Liver (tissue), 9 donors: Measurements from ENCODE around the gene NAA35. TPM values are rescaled to one million over a fixed set of nuclear protein-coding genes. Genes with fewer than 3 reads are reported as not detected.

Source experiments
- DNase-seq: peaks from one replicate; pipeline ENCODE4 v3.0.0-alpha.2; 2017; ENCODE audit warnings: low spot score
- H3K27ac ChIP-seq, 2 donors: one replicate each; pipeline ENCODE4 v1.7.0; 2013; ENCODE audit warnings: inconsistent platforms in 2 of 2, low read length in 2 of 2, control low read depth in 1 of 2, low read depth in 1 of 2, mild to moderate bottlenecking in 1 of 2
- H3K27me3 ChIP-seq, 4 donors: one replicate each; pipeline versions ENCODE4 v1.6.1 to v1.7.0; 2013; ENCODE audit warnings: low read length in 3 of 4, inconsistent platforms in 1 of 4, mild to moderate bottlenecking in 1 of 4, moderate library complexity in 1 of 4; ENCODE audit not compliant: control insufficient read depth in 4 of 4, insufficient read depth in 4 of 4
- H3K36me3 ChIP-seq, 4 donors: one replicate each; pipeline versions ENCODE4 v1.6.1 to v1.7.0; 2013; ENCODE audit warnings: low read length in 3 of 4, mild to moderate bottlenecking in 3 of 4, low read depth in 1 of 4, moderate library complexity in 1 of 4; ENCODE audit not compliant: control insufficient read depth in 4 of 4, insufficient read depth in 3 of 4
- H3K4me1 ChIP-seq, 4 donors: one replicate each; pipeline versions ENCODE4 v1.6.1 to v1.7.0; 2013; ENCODE audit warnings: low read length in 3 of 4, mild to moderate bottlenecking in 3 of 4, moderate library complexity in 1 of 4; ENCODE audit not compliant: control insufficient read depth in 4 of 4, insufficient read depth in 4 of 4
- H3K4me3 ChIP-seq, 3 donors: one replicate each; pipeline versions ENCODE4 v1.6.1 to v1.7.0; 2013; ENCODE audit warnings: low read length in 3 of 3, control low read depth in 1 of 3, low read depth in 1 of 3, mild to moderate bottlenecking in 1 of 3
- H3K9ac ChIP-seq, 2 donors: one replicate each; pipeline ENCODE4 v1.7.0; 2013; ENCODE audit warnings: low read length in 2 of 2, mild to moderate bottlenecking in 2 of 2, moderate library complexity in 2 of 2, control low read depth in 1 of 2, low read depth in 1 of 2
- H3K9me3 ChIP-seq, 4 donors: one replicate each; pipeline versions ENCODE4 v1.6.1 to v1.7.0; 2013; ENCODE audit warnings: low read length in 3 of 4; ENCODE audit not compliant: control insufficient read depth in 4 of 4
- EGR1 ChIP-seq, 2 donors: IDR thresholded peaks; 2 replicates each; pipeline ENCODE4 v1.6.1; 2016 to 2018; ENCODE audit warnings: antibody characterized with exemption in 2 of 2, low read depth in 2 of 2
- FOXA1 ChIP-seq: IDR thresholded peaks from 2 replicates; pipeline ENCODE4 v1.6.1; 2016; ENCODE audit warnings: antibody characterized with exemption
- GABPA ChIP-seq, 2 donors: IDR thresholded peaks in 1 of 2; conservative IDR thresholded peaks in 1 of 2; 2 replicates each; pipeline ENCODE4 v1.6.1; 2016; ENCODE audit warnings: antibody characterized with exemption in 2 of 2, mild to moderate bottlenecking in 1 of 2, moderate library complexity in 1 of 2
- HNF4A ChIP-seq, 2 donors: conservative IDR thresholded peaks; 2 replicates each; pipeline ENCODE4 v1.6.1; 2016; ENCODE audit warnings: antibody characterized with exemption in 2 of 2, mild to moderate bottlenecking in 2 of 2
- JUND ChIP-seq, 2 donors: IDR thresholded peaks; 2 replicates each; pipeline ENCODE4 v1.6.1; 2016; ENCODE audit warnings: antibody characterized with exemption in 2 of 2
- MAX ChIP-seq: IDR thresholded peaks from 2 replicates; pipeline ENCODE4 v1.6.1; 2016; ENCODE audit warnings: antibody characterized with exemption
- NR2F2 ChIP-seq: IDR thresholded peaks from 2 replicates; pipeline ENCODE4 v1.6.1; 2016; ENCODE audit warnings: antibody characterized with exemption
- RAD21 ChIP-seq, 2 donors: IDR thresholded peaks; 2 replicates each; pipeline ENCODE4 v1.6.1; 2016; ENCODE audit warnings: antibody characterized with exemption in 2 of 2, mild to moderate bottlenecking in 2 of 2
- REST ChIP-seq: IDR thresholded peaks from 2 replicates; pipeline ENCODE4 v1.6.1; 2016; ENCODE audit warnings: antibody characterized with exemption, mild to moderate bottlenecking
- RXRA ChIP-seq, 2 donors: IDR thresholded peaks; 2 replicates each; pipeline ENCODE4 v1.6.1; 2017 to 2018; ENCODE audit warnings: antibody characterized with exemption in 2 of 2, mild to moderate bottlenecking in 1 of 2
- SP1 ChIP-seq: IDR thresholded peaks from 2 replicates; pipeline ENCODE4 v1.6.1; 2018; ENCODE audit warnings: antibody characterized with exemption, mild to moderate bottlenecking
- TAF1 ChIP-seq: conservative IDR thresholded peaks from 2 replicates; pipeline ENCODE4 v1.6.1; 2016; ENCODE audit warnings: antibody characterized with exemption, mild to moderate bottlenecking
- YY1 ChIP-seq: IDR thresholded peaks from 2 replicates; pipeline ENCODE4 v1.6.1; 2016; ENCODE audit warnings: antibody characterized with exemption, mild to moderate bottlenecking
- ZBTB33 ChIP-seq: IDR thresholded peaks from 2 replicates; pipeline ENCODE4 v1.6.1; 2016; ENCODE audit warnings: antibody characterized with exemption
- WGBS: extraction: QIAGEN DNeasy Blood & Tissue Kit; methylation state at CpG from one replicate; pipeline ENCODE4 v1.1.7; 2013; 5-methylcytosine and 5-hydroxymethylcytosine counted together
- polyA plus RNA-seq, 2 donors: library from polyadenylated mRNA; stranded (reverse) in 1 of 2; unstranded in 1 of 2; fragments of 200-250 nt in 1 of 2; fragments of >200 nt in 1 of 2; fragmentation: Nextera tagmentation in 1 of 2; extraction: Ambion mirVana in 1 of 2; gene quantifications; one replicate each; pipeline versions ENCODE4 v1.2.1 to v1.2.3, GENCODE V29; 2013 to 2015
- total RNA-seq, 2 donors: library from RNA; depleted of rRNA; stranded (reverse); fragments of >200 nt; gene quantifications; one replicate each; pipeline ENCODE4 v1.2.3, GENCODE V29; 2014
- TF ChIP-seq, protein P1 (sequence below): fragments of 150-350 bp; IDR thresholded peaks from 2 replicates; pipeline ENCODE4 v1.5.1; 2017; ENCODE audit warnings: improper control_type of control experiment, low read depth, low read length; ENCODE audit not compliant: missing input control
- donor health status: healthy.
- donor health status: healthy.
- donor health status: healthy.
- donor health status: healthy.
- donor health status: healthy.

The NAA35 gene
- total and polyA plus RNA-seq, 4 donors, result 5.2 to 14.8 (median 9.2) TPM

- H3K27me3 ChIP-seq, result no peaks in the 10 kb centered on the region
- 94% methylated on average over 5 of the region's 5 CpGs for WGBS
- TF ChIP-seq JUND (IDR thresholded peaks at IDR 0.05), result no peak
- no peaks in the 10 kb centered on the region for H3K9me3 ChIP-seq
- no peak overlapping the region for H3K9ac ChIP-seq
- H3K36me3 ChIP-seq, result no peaks in the 10 kb centered on the region
- no peaks in the 10 kb centered on the region for H3K4me1 ChIP-seq
- no peak for DNase-seq
- H3K27ac ChIP-seq, result no peak overlapping the region
- no peak overlapping the region for H3K4me3 ChIP-seq
Measured at GRCh38 chr9:86043586-86043985, 102.6 kb downstream of the NAA35 start.

DNA sequence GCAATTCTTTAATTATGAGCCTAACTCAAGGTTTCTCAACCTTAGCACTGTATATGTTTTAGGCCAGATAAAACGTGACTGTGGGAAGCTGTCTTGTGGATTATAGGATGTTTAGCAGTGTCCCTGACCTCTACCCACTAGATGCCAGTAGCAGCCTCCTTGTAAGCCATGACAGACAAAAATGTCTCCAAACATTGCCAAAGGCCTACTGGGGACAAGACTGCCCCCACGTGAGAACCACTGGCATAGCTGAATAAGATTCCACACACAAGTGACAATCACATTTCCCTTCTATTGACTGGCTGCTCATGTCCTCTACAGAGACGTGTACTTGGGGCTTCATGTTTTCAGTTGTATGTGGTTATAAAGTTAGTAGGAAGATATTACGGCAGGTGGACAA, 103.1 kb downstream of the NAA35 start:
- WGBS, result 77% methylated on average over 4 of the region's 4 CpGs
- DNase-seq, result no peak
- TF ChIP-seq NR2F2, result no peak
- TF ChIP-seq RXRA (IDR thresholded peaks at IDR 0.05), result no peak
- no peak for TF ChIP-seq YY1
- no peak for TF ChIP-seq EGR1 (IDR thresholded peaks at IDR 0.05; ENCODE audit: low read depth in 2 of 2)
- TF ChIP-seq REST, result no peak
- TF ChIP-seq MAX, result no peak
- TF ChIP-seq HNF4A (conservative IDR thresholded peaks at IDR 0.05), result no peak
- no peak for TF ChIP-seq ZBTB33
- TF ChIP-seq FOXA1, result no peak
- TF ChIP-seq SP1, result no peak
- TF ChIP-seq, protein P1, sequence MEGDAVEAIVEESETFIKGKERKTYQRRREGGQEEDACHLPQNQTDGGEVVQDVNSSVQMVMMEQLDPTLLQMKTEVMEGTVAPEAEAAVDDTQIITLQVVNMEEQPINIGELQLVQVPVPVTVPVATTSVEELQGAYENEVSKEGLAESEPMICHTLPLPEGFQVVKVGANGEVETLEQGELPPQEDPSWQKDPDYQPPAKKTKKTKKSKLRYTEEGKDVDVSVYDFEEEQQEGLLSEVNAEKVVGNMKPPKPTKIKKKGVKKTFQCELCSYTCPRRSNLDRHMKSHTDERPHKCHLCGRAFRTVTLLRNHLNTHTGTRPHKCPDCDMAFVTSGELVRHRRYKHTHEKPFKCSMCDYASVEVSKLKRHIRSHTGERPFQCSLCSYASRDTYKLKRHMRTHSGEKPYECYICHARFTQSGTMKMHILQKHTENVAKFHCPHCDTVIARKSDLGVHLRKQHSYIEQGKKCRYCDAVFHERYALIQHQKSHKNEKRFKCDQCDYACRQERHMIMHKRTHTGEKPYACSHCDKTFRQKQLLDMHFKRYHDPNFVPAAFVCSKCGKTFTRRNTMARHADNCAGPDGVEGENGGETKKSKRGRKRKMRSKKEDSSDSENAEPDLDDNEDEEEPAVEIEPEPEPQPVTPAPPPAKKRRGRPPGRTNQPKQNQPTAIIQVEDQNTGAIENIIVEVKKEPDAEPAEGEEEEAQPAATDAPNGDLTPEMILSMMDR, result no peak
- TF ChIP-seq TAF1, result no peak
- no peak for TF ChIP-seq RAD21 (IDR thresholded peaks at IDR 0.05)
- no peak for TF ChIP-seq JUND (IDR thresholded peaks at IDR 0.05)
- TF ChIP-seq GABPA (IDR thresholded peaks at IDR 0.05 in 1 of 2, conservative IDR thresholded peaks at IDR 0.05 in 1 of 2), result no peak
- Histone ChIP-seq H3K9me3 (no peaks in the 10 kb centered on the region), H3K9ac (no peak overlapping the region), H3K4me1 (no peaks in the 10 kb centered on the region), H3K36me3 (no peaks in the 10 kb centered on the region), H3K27ac (no peak overlapping the region), H3K27me3 (no peaks in the 10 kb centered on the region), H3K4me3 (no peak overlapping the region)
